ENCODE measurements around the gene RAB3GAP2.
"Not testable (repeated sequence)": the region's sequence is repeated elsewhere in the genome, so short reads cannot be mapped to it uniquely, and the experiment has no call there.

The RAB3GAP2 gene

GRCh38 chr1:220233927-220234326 lies 38.3 kb downstream of the RAB3GAP2 start:
- DNase-seq = no peak

GRCh38 chr1:220229771-220230170 lies 42.5 kb downstream of the RAB3GAP2 start:
- DNase-seq = no peak

GRCh38 chr1:220227393-220227792 lies 44.9 kb downstream of the RAB3GAP2 start:
- no peak for DNase-seq

GRCh38 chr1:220226752-220227151 lies 45.5 kb downstream of the RAB3GAP2 start:
- DNase-seq = no peak

GRCh38 chr1:220225957-220226356 lies 46.3 kb downstream of the RAB3GAP2 start:
- no peak for DNase-seq

- no peak for DNase-seq
Observed at GRCh38 chr1:220224611-220225124, 47.6 kb downstream of the RAB3GAP2 start.

- no peak for DNase-seq
Observed at GRCh38 chr1:220224033-220224432, 48.2 kb downstream of the RAB3GAP2 start.

- no peak for DNase-seq
Observed at GRCh38 chr1:220222939-220223338, 49.3 kb downstream of the RAB3GAP2 start.

GRCh38 chr1:220221670-220222069 lies 50.6 kb downstream of the RAB3GAP2 start:
- no peak for DNase-seq

GRCh38 chr1:220221269-220221668 lies 51.0 kb downstream of the RAB3GAP2 start:
- DNase-seq = no peak

- not testable (repeated sequence) for DNase-seq
Observed at GRCh38 chr1:220220699-220221040, 51.6 kb downstream of the RAB3GAP2 start.

- no peak for DNase-seq
Observed at GRCh38 chr1:220219865-220220698, 52.2 kb downstream of the RAB3GAP2 start.

- DNase-seq = no peak
Observed at GRCh38 chr1:220219136-220219442, 53.2 kb downstream of the RAB3GAP2 start.

GRCh38 chr1:220218397-220219135 lies 53.7 kb downstream of the RAB3GAP2 start:
- DNase-seq = peak; percentile 28

GRCh38 chr1:220217383-220217988 lies 54.8 kb downstream of the RAB3GAP2 start:
- DNase-seq = no peak

GRCh38 chr1:220213382-220213983 lies 58.8 kb downstream of the RAB3GAP2 start:
- DNase-seq = peak; percentile 4

GRCh38 chr1:220207411-220207810 lies 64.8 kb downstream of the RAB3GAP2 start:
- no peak for DNase-seq

GRCh38 chr1:220204758-220205157 lies 67.5 kb downstream of the RAB3GAP2 start:
- DNase-seq = not testable (repeated sequence)

- DNase-seq = no peak
Observed at GRCh38 chr1:220203816-220204215, 68.4 kb downstream of the RAB3GAP2 start.

GRCh38 chr1:220198186-220199005 lies 73.9 kb downstream of the RAB3GAP2 start:
- DNase-seq = no peak

GRCh38 chr1:220195701-220196100 lies 76.6 kb downstream of the RAB3GAP2 start:
- DNase-seq = no peak

GRCh38 chr1:220189750-220190347 lies 82.4 kb downstream of the RAB3GAP2 start:
- peak; percentile 33 for DNase-seq
